NCI-H510A treated with DMSO at 0.1 percent for 48 hours (cell line): ENCODE results near the gene C5orf63.
"Not testable (repeated sequence)": the region's sequence is repeated elsewhere in the genome, so short reads cannot be mapped to it uniquely, and the experiment has no call there.

Experiments
- DNase-seq: peaks from one replicate; lab custom pipeline; 2025; lab: John Stamatoyannopoulos, UW

The C5orf63 gene

GRCh38 chr5:127072861-127073846 is at the start of gene C5orf63:
TSS of gene C5orf63 (minus strand) at chr5:127073502. CDS start at chr5:127058995, 14,507 bp downstream.
- peak; percentile 52 for DNase-seq

GRCh38 chr5:127112347-127112864 is 39.1 kb upstream of the C5orf63 start:
- no peak for DNase-seq

- no peak for DNase-seq
Measured at GRCh38 chr5:127111112-127111511, 37.8 kb upstream of the C5orf63 start.

- not testable (repeated sequence) for DNase-seq
Measured at GRCh38 chr5:127108624-127109260, 35.4 kb upstream of the C5orf63 start.

- no peak for DNase-seq
Measured at GRCh38 chr5:127101935-127102334, 28.6 kb upstream of the C5orf63 start.

GRCh38 chr5:127101533-127101932 is 28.2 kb upstream of the C5orf63 start:
- DNase-seq: no peak

- no peak for DNase-seq
Measured at GRCh38 chr5:127098241-127098640, 24.9 kb upstream of the C5orf63 start.

GRCh38 chr5:127097278-127097677 is 24.0 kb upstream of the C5orf63 start:
- DNase-seq: no peak

- DNase-seq: no peak
Measured at GRCh38 chr5:127096328-127096993, 23.2 kb upstream of the C5orf63 start.

GRCh38 chr5:127094161-127094814 is 21.0 kb upstream of the C5orf63 start:
- no peak for DNase-seq

GRCh38 chr5:127092690-127093089 is 19.4 kb upstream of the C5orf63 start:
- DNase-seq: peak; percentile 59

GRCh38 chr5:127089191-127089590 is 15.9 kb upstream of the C5orf63 start:
- DNase-seq: no peak

- no peak for DNase-seq
Measured at GRCh38 chr5:127088251-127088650, 14.9 kb upstream of the C5orf63 start.

- DNase-seq: no peak
Measured at GRCh38 chr5:127086589-127086988, 13.3 kb upstream of the C5orf63 start.

- no peak for DNase-seq
Measured at GRCh38 chr5:127085796-127086195, 12.5 kb upstream of the C5orf63 start.

GRCh38 chr5:127085371-127085770 is 12.1 kb upstream of the C5orf63 start:
- no peak for DNase-seq

GRCh38 chr5:127084656-127085055 is 11.4 kb upstream of the C5orf63 start:
- no peak for DNase-seq

GRCh38 chr5:127083711-127084110 is 10.4 kb upstream of the C5orf63 start:
- DNase-seq: no peak

- peak; percentile 69 for DNase-seq
Measured at GRCh38 chr5:127079994-127080491, 6.7 kb upstream of the C5orf63 start.

- DNase-seq: no peak
Measured at GRCh38 chr5:127077366-127077765, 4.1 kb upstream of the C5orf63 start.

GRCh38 chr5:127076315-127077129 is 3.2 kb upstream of the C5orf63 start:
- no peak for DNase-seq
